SW 1271 (cell line): ENCODE data around the gene RTN4RL1.

Experiments
- DNase-seq, 2 experiments: peaks; one replicate each; lab custom pipeline; 2025; lab: John Stamatoyannopoulos, UW

The RTN4RL1 gene

DNA sequence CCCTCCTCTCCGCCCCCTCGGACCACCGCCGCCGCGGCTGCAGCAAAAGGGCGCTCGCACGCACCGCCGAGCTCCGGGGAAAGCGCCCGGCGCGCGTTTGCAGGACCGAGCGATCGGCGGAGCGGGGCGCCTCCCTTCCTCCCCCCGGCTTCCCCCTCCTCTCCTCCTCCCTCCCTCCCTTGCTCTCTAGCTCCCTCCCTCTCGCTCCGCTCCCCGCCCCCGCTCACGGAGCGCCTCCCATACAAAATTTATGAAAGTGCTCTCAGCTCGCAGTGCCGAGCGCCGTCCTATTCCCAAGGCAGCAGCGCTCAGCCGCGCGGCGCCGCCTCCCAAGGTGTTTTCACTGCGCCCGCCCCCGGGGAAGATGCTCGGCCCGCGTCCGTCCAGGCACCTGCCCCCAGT is at the start of gene RTN4RL1:
Gene RTN4RL1, minus strand, starts transcription at position 115 of the 402 bp plus-strand sequence. CDS start 469 bp downstream, outside the sequence.
- DNase-seq: peak in 1 of 2 experiments; percentile 41

DNA sequence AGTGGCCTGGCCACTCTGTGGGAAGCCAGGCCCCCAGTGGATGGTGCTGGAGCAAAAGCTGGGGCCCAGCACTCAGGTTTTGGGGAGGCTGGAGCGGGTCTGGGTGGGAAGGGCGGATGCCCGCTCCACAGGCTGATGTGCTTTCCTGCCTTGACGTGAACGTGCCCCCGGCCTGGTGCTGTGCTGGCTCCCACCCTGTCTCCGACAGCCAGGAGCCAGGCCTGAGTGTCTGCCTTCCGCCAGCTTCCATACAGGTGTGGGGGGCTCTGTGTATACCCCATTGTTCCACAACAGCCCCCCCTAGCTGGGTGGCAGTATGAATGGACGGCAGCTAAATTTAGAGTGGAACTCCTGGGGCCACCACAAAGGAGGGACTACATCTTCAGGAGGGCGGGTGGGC is 49.8 kb upstream of the RTN4RL1 start:
- DNase-seq: no peak

DNA sequence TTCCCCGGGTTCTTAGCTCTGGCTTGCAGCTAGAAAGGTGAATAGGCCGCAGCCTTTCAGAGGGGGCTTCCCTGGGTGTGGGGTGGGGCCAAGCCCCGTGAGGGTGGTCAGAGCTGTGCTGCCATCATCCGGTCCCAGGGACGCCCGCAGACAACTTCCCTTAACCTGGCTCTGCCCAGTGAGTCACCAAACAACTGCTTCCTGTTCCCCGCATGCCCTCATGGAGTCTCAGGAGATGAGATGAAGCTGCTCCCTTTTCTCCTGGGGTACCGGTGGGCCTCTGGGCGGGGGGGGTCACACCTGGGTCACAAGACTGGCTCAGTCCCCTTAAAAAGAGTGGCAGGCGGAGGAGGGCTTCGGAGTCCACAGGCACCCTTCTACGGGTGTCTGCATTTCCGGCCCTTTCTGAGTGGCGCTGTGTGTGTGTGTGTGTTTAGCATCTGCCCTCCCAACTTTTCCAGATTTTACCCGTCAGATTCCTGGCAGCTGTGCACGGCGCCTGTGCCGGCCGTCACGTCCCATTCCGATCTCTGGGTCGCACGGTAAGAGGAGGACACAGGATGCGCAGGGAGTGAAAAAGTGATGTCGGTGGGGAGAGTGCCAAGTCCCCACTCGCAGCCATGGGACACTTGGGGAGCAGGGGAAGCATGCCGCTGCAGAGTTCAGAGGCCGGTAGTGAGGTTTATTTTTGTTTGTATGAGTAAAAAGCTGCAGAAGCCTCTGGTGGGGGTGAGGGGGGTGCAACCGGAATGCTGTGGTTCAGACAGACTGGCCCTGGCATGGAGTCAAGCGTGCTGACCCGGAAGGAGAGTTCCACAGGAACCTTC is 46.5 kb upstream of the RTN4RL1 start:
- no peak for DNase-seq

GRCh38 chr17:2071024-2071385 is 45.9 kb upstream of the RTN4RL1 start:
- DNase-seq: no peak

DNA sequence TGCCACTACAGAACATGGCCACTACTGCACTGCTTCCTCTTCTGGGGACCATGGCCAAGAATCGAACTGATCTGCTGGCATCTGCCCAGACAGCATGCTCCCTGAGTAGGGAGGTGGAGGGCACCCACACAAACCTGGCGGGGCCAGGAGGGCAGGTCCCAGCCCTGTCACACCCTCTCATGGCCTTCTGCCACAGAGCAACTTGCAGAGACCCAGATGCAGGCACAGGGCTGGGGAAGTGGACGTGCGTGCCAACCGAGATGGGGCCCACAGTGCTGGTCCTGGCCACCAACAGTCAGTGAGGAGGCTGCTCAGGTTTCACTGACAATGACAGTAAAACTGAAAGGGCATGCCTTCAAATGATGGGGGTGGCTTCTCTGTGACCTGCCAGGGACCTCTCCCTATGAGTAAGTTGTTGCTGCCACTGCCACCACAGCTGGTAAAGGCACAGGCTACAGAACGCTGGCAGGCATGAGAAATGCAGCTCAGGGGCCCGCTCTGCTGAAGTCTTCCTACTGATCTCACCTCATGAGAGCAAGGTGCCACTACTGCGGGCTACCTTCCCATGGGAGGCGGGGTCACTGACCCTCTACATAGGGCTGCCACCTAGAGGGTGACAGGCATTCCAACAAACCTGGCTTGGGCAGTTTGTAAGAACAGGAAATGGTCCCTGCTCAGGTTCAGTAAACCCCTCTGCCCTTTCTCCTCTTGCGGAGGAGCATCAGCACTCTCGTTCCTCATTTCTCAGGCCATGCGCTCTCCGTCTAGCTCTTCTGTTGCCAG is 45.3 kb upstream of the RTN4RL1 start:
- no peak for DNase-seq

DNA sequence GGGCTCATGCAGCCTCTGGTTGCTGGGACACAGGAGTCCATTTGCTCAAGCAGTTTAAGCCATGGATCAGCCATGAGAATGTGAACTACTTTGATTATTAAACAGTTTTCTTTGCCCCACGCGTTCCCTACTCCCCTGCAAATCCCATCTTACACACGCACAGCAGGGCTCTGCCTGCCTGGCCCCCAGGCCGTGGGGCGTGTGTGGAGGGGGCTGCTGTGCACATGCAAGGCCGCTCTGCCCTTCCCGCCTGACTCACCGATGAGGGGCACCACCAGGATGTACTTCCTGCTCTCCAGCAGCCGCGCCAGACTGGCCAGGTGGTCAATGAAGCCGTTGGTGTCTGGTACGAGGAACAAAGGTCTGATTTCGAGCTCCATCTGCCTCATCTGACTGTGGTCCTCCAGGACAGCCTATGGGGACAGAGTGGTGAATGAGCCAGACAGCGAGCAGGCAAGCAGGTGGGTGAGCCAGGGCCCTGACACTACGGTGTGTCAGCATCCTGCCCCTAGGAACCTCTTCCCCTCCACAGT is 43.5 kb upstream of the RTN4RL1 start:
- no peak for DNase-seq

DNA sequence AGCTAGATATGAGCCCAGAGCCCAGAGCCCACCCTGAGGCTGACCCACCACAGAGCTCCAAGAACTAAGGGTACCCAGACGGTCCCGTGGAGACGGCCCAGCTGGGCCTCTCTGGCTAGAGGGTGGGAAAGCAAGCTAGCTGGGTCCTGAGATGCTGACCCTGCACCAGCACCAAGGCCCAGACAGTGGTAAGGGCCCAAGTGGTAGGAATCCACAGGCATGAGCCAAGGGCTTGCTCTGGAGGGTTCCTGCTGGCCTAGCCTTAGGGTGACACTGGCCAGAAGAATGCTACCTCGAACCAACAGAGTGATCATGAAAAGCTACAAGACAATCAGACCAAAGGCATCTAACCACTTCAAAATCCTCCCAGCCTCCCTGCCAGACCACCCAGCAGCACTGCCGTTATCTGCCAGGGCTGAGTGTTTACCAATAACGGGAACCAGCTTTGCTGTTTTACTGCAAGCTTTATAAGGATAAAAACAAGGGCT is 42.9 kb upstream of the RTN4RL1 start:
- DNase-seq: no peak

- DNase-seq: no peak
Measured at GRCh38 chr17:2067608-2068024, 42.5 kb upstream of the RTN4RL1 start.

DNA sequence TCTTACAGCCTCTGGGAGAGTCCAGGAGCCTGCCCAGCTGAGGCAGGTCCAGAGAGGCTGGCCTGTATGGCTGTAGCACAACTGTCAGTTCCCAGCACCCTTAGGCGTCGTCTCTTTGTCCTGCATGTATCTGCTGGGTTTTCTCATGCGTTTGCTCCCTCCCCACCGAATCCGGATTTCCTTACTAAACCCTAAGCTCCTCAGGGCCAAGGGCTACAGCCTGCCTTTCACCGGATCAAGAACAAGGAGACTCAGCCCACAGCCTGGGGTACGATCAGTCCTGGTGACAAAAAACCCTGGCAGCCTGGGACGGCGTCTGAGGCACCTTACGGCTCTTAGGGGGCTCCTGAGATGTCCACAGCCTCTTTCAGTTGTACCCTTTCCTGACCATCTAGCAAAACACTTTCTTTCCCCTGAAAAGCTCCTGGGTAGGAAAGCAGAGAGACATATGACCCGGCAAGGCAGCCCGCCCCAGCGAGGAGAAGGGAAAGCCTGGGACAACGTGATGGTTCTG is 42.0 kb upstream of the RTN4RL1 start:
- DNase-seq: no peak

DNA sequence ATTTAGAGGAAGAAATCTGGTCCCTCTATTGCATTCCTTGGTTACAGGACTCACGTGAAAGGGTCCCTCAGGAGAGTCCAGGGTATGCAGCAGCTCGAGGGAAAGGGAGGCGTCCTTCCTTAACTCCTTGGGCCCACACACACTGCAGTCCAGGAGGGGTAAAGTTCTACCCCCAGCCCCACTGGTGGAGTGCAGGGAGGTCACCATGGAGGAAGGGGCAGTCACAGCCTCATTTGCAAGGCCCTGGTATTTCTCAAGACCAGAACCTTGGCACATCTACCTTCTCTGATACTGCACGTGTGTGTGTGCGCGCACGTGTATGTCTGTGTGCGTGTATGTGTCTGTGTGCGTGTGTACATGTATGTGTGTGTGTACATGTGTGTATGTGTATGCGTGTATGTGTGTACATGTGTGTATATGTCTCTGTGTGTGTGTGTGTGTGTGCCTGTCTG is 40.8 kb upstream of the RTN4RL1 start:
- no peak for DNase-seq

GRCh38 chr17:2064980-2065785 is 40.0 kb upstream of the RTN4RL1 start:
- no peak for DNase-seq

GRCh38 chr17:2064520-2064971 is 39.4 kb upstream of the RTN4RL1 start:
- DNase-seq: no peak

- no peak for DNase-seq
Measured at GRCh38 chr17:2064147-2064489, 39.0 kb upstream of the RTN4RL1 start.

DNA sequence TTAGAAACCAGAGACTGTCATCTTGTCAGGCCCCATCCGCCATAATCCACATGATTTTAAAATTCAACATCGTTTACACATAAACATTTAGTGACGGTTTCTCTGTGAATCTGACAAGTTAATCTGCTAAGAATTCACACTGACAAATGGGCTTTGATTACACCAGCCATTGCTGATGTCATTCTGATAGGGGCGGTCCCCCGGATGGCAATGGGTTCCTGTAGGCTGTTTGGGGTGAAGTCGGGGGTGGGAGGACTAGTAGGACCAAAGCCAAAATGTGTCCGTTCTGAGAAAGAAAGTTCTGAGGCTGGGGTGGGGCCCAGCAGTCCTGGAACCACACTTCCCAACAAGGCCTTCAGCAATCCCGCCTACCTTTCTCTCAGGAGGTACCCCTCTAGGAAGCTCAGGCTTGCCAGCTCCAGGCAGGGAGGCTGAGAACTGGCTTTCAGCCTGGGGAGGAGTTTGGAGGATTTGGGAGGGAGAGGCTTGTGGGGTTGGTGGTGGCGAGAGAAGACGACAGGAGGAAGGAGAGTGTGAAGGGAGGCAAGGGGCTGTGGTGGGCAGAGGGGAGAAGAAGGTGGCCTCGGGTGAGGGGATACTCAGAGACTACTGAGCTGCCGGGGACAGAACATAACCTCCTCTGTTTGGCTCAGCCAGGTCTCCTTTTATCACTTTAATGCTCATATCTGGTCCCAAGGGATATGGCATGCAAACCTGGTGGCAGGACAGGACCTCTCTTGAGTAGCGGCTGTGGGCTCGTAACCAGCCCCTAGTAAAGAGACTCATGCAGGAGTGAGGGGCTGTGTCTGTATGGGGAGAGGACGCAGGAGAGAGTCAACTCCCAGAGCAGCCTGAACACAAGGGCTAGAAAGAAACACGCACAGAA is 38.4 kb upstream of the RTN4RL1 start:
- DNase-seq: no peak

GRCh38 chr17:2062571-2063183 is 37.5 kb upstream of the RTN4RL1 start:
- no peak for DNase-seq

DNA sequence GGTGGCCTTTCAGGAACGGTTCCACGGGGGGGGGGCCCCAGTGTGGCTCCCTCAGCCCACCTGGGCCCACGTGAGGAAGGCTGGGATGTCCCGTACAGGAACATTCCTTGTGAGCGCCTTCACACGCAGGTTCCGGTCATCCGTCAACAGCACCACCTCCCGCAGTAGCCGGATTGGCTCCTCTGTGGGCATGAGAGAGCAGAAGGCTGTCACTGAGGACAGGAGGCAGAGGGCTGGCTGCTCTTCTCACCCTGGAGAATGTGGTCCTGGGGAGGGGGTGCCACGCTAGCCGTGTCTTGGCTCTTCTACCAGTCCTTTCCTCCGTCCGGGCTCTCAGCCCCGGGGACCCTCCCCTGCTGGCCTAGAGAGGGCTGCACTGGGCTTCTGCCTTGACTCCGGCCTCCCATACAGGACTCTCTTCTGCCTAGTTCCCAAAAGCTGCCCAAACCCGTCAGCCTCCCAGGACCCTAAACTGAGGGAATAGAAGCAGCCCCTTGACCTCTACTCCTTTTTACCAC is 36.4 kb upstream of the RTN4RL1 start:
- DNase-seq: no peak

DNA sequence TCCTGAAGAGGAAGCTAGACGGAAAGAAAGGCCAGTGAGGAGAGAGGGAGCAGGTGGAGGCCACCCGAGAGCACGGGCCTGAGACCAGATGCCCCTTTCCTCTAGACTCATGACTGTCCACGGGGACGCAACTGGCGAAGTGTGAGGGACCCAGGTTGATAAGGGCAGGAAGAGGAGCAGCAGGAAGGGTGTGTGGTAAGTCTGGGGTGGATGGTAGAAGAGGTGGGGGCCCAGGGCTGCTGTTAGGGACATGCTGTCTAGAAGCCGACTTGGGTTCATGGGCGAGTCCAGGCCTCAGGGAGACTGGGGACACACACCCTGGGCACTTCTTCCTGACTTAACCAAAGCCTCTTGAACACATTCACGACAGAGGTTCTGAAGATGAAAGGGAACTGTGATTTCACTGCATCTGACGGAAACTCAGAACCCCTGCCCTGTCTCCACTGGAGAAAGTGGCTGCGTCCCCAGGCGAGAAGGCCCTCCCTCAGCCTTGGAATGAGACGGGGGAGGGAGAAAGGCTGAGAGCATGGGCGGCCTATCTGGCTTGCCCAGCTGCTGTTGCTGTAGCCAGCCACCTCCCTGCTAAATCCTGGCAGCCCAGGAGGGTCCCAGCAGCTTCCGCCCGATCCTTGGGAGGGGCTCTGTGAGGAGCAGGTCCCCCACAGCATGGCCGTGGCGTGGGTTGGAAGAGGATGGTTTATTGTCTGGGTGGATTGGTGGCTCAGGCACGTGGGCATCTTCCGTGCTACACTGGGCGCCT is 35.7 kb upstream of the RTN4RL1 start:
- DNase-seq: no peak

- DNase-seq: no peak
Measured at GRCh38 chr17:2060385-2060658, 35.2 kb upstream of the RTN4RL1 start.
